ENCODE data around the gene MMP13.

The MMP13 gene

GRCh38 chr11:102925988-102926387 is 29.5 kb downstream of the MMP13 start:
- H4K91ac ChIP-seq (ENCODE audit: low read depth, low read length): no peak overlapping the region
- H2AK5ac ChIP-seq (ENCODE audit: low read length): no peak overlapping the region
- H4K12ac ChIP-seq (ENCODE audit: low read depth, low read length): no peak overlapping the region
- H3K27me3 ChIP-seq (ENCODE audit: insufficient read depth, low read length): no peaks in the 10 kb centered on the region
- no peak overlapping the region for H3K4ac ChIP-seq (ENCODE audit: low read depth, low read length)
- H3K14ac ChIP-seq (ENCODE audit: low read length): no peak overlapping the region
- no peak overlapping the region for H3K23ac ChIP-seq (ENCODE audit: low read length)
- no peak overlapping the region for H4K8ac ChIP-seq (ENCODE audit: low read depth, low read length)
- no peak overlapping the region for H2AFZ ChIP-seq (ENCODE audit: insufficient read depth, low read length, poor library complexity)
- H2BK5ac ChIP-seq (ENCODE audit: low read depth, low read length, poor library complexity): no peak overlapping the region
- no peak overlapping the region for H2BK12ac ChIP-seq (ENCODE audit: low read length)
- H3K4me2 ChIP-seq (ENCODE audit: low read length): no peak overlapping the region
- no peak overlapping the region for H3K9ac ChIP-seq (ENCODE audit: low read length)
- H3K36me3 ChIP-seq (ENCODE audit: control insufficient read depth in 1 of 2, insufficient read depth in 2 of 2, low read length in 2 of 2): no peaks in the 10 kb centered on the region
- no peaks in the 10 kb centered on the region for H3K79me2 ChIP-seq (ENCODE audit: control insufficient read depth, insufficient read depth, low read length, poor library complexity)
- H3K4me3 ChIP-seq (ENCODE audit: low read depth, low read length): no peak overlapping the region
- H3K18ac ChIP-seq (ENCODE audit: low read length): no peak overlapping the region
- H3K4me1 ChIP-seq (ENCODE audit: control insufficient read depth in 1 of 2, insufficient read depth in 2 of 2, low read length in 2 of 2): no peaks in the 10 kb centered on the region
- peaks cover 4% of the 10 kb centered on the region for H3K9me3 ChIP-seq (ENCODE audit: insufficient read depth, low read depth, low read length)
- no peak overlapping the region for H3K27ac ChIP-seq (ENCODE audit: low read depth, low read length)
- no peaks in the 10 kb centered on the region for H3K79me1 ChIP-seq (ENCODE audit: low read length)
- WGBS (ENCODE audit: extremely low coverage, insufficient coverage, insufficient read length): no CpG with 5 or more reads among the region's 3 CpGs
- no peak for DNase-seq
- no peak overlapping the region for H2BK120ac ChIP-seq (ENCODE audit: insufficient read depth, low read length, poor library complexity)

- Histone ChIP-seq H3K27ac (ENCODE audit: low read depth, low read length) (no peak overlapping the region), H3K9me3 (ENCODE audit: insufficient read depth, low read depth, low read length) (peaks cover 4% of the 10 kb centered on the region), H3K4me1 (ENCODE audit: control insufficient read depth in 1 of 2, insufficient read depth in 2 of 2, low read length in 2 of 2) (no peaks in the 10 kb centered on the region), H4K8ac (ENCODE audit: low read depth, low read length) (no peak overlapping the region), H3K79me1 (ENCODE audit: low read length) (no peaks in the 10 kb centered on the region), H4K12ac (ENCODE audit: low read depth, low read length) (no peak overlapping the region), H2AK5ac (ENCODE audit: low read length) (no peak overlapping the region), H3K9ac (ENCODE audit: low read length) (no peak overlapping the region), H2BK120ac (ENCODE audit: insufficient read depth, low read length, poor library complexity) (no peak overlapping the region), H3K36me3 (ENCODE audit: control insufficient read depth in 1 of 2, insufficient read depth in 2 of 2, low read length in 2 of 2) (no peaks in the 10 kb centered on the region), H3K79me2 (ENCODE audit: control insufficient read depth, insufficient read depth, low read length, poor library complexity) (no peaks in the 10 kb centered on the region), H3K23ac (ENCODE audit: low read length) (no peak overlapping the region), H3K18ac (ENCODE audit: low read length) (no peak overlapping the region), H3K4me2 (ENCODE audit: low read length) (no peak overlapping the region), H3K4me3 (ENCODE audit: low read depth, low read length) (no peak overlapping the region), H3K4ac (ENCODE audit: low read depth, low read length) (no peak overlapping the region), H3K27me3 (ENCODE audit: insufficient read depth, low read length) (no peaks in the 10 kb centered on the region), H2BK5ac (ENCODE audit: low read depth, low read length, poor library complexity) (no peak overlapping the region), H2BK12ac (ENCODE audit: low read length) (no peak overlapping the region), H2AFZ (ENCODE audit: insufficient read depth, low read length, poor library complexity) (no peak overlapping the region), H4K91ac (ENCODE audit: low read depth, low read length) (no peak overlapping the region), H3K14ac (ENCODE audit: low read length) (no peak overlapping the region)
- peak; percentile 90 to 94 for DNase-seq
- no CpG with 5 or more reads among the region's 6 CpGs for WGBS (ENCODE audit: extremely low coverage, insufficient coverage, insufficient read length)
Measured at GRCh38 chr11:102924851-102925380, 30.6 kb downstream of the MMP13 start.

GRCh38 chr11:102921587-102922220 is 33.8 kb downstream of the MMP13 start:
- H3K4me2 ChIP-seq (ENCODE audit: low read length): no peak overlapping the region
- no peak for DNase-seq

GRCh38 chr11:102920118-102920684 is 35.3 kb downstream of the MMP13 start:
- no CpG with 5 or more reads among the region's 13 CpGs for WGBS (ENCODE audit: extremely low coverage, insufficient coverage, insufficient read length)

More at GRCh38 chr11:102921587-102922220, 33.8 kb downstream of the MMP13 start:
- Histone ChIP-seq H3K79me1 (ENCODE audit: low read length) (no peaks in the 10 kb centered on the region), H2BK5ac (ENCODE audit: low read depth, low read length, poor library complexity) (no peak overlapping the region), H3K36me3 (ENCODE audit: control insufficient read depth in 1 of 2, insufficient read depth in 2 of 2, low read length in 2 of 2) (no peaks in the 10 kb centered on the region), H3K4me3 (ENCODE audit: low read depth, low read length) (no peak overlapping the region), H3K4ac (ENCODE audit: low read depth, low read length) (no peak overlapping the region), H3K14ac (ENCODE audit: low read length) (no peak overlapping the region), H3K79me2 (ENCODE audit: control insufficient read depth, insufficient read depth, low read length, poor library complexity) (no peaks in the 10 kb centered on the region), H2AK5ac (ENCODE audit: low read length) (no peak overlapping the region), H4K8ac (ENCODE audit: low read depth, low read length) (no peak overlapping the region), H3K9me3 (ENCODE audit: insufficient read depth, low read depth, low read length) (peaks cover 4% of the 10 kb centered on the region), H3K9ac (ENCODE audit: low read length) (no peak overlapping the region), H4K12ac (ENCODE audit: low read depth, low read length) (no peak overlapping the region), H3K18ac (ENCODE audit: low read length) (no peak overlapping the region), H2AFZ (ENCODE audit: insufficient read depth, low read length, poor library complexity) (no peak overlapping the region), H4K91ac (ENCODE audit: low read depth, low read length) (no peak overlapping the region), H3K23ac (ENCODE audit: low read length) (no peak overlapping the region), H3K27ac (ENCODE audit: low read depth, low read length) (no peak overlapping the region), H3K4me1 (ENCODE audit: control insufficient read depth in 1 of 2, insufficient read depth in 2 of 2, low read length in 2 of 2) (no peaks in the 10 kb centered on the region), H3K27me3 (ENCODE audit: insufficient read depth, low read length) (no peaks in the 10 kb centered on the region), H2BK12ac (ENCODE audit: low read length) (no peak overlapping the region), H2BK120ac (ENCODE audit: insufficient read depth, low read length, poor library complexity) (no peak overlapping the region)
- no CpG with 5 or more reads among the region's 3 CpGs for WGBS (ENCODE audit: extremely low coverage, insufficient coverage, insufficient read length)

More at GRCh38 chr11:102920118-102920684, 35.3 kb downstream of the MMP13 start:
- DNase-seq: peak in 1 of 2 donors; percentile 33
- H4K8ac ChIP-seq (ENCODE audit: low read depth, low read length): no peak overlapping the region
- peaks cover 4% of the 10 kb centered on the region for H3K9me3 ChIP-seq (ENCODE audit: insufficient read depth, low read depth, low read length)
- no peak overlapping the region for H3K23ac ChIP-seq (ENCODE audit: low read length)
- H3K27me3 ChIP-seq (ENCODE audit: insufficient read depth, low read length): no peaks in the 10 kb centered on the region
- H3K79me2 ChIP-seq (ENCODE audit: control insufficient read depth, insufficient read depth, low read length, poor library complexity): no peaks in the 10 kb centered on the region
- no peak overlapping the region for H3K27ac ChIP-seq (ENCODE audit: low read depth, low read length)
- no peak overlapping the region for H2AK5ac ChIP-seq (ENCODE audit: low read length)
- no peak overlapping the region for H3K4ac ChIP-seq (ENCODE audit: low read depth, low read length)
- no peaks in the 10 kb centered on the region for H3K4me1 ChIP-seq (ENCODE audit: control insufficient read depth in 1 of 2, insufficient read depth in 2 of 2, low read length in 2 of 2)
- no peak overlapping the region for H3K4me3 ChIP-seq (ENCODE audit: low read depth, low read length)
- H3K4me2 ChIP-seq (ENCODE audit: low read length): no peak overlapping the region
- no peak overlapping the region for H4K91ac ChIP-seq (ENCODE audit: low read depth, low read length)
- H2BK12ac ChIP-seq (ENCODE audit: low read length): no peak overlapping the region
- no peaks in the 10 kb centered on the region for H3K36me3 ChIP-seq (ENCODE audit: control insufficient read depth in 1 of 2, insufficient read depth in 2 of 2, low read length in 2 of 2)
- H2AFZ ChIP-seq (ENCODE audit: insufficient read depth, low read length, poor library complexity): no peak overlapping the region
- H2BK120ac ChIP-seq (ENCODE audit: insufficient read depth, low read length, poor library complexity): no peak overlapping the region
- no peaks in the 10 kb centered on the region for H3K79me1 ChIP-seq (ENCODE audit: low read length)
- no peak overlapping the region for H3K9ac ChIP-seq (ENCODE audit: low read length)
- H4K12ac ChIP-seq (ENCODE audit: low read depth, low read length): no peak overlapping the region
- no peak overlapping the region for H2BK5ac ChIP-seq (ENCODE audit: low read depth, low read length, poor library complexity)
- H3K18ac ChIP-seq (ENCODE audit: low read length): no peak overlapping the region
- no peak overlapping the region for H3K14ac ChIP-seq (ENCODE audit: low read length)

Data from trophoblast cell (in vitro differentiated cells and primary cell).